HepG2 (cell line): ENCODE results near the gene BCL6B. TPM values are rescaled to one million over a fixed set of nuclear protein-coding genes. Genes with fewer than 3 reads are reported as not detected.

Experiments used
- ASH2L ChIP-seq: fragments of 300-600, 200-600 bp; sonication (generic); IDR thresholded peaks from 2 replicates; pipeline ENCODE4 v1.7.0; 2017; ENCODE audit warnings: low read depth, mild to moderate bottlenecking, moderate library complexity, mixed read lengths, low read length; ENCODE audit not compliant: insufficient read length
- ETS1 ChIP-seq: sonication (generic); formaldehyde crosslinking; IDR thresholded peaks from 2 replicates; pipeline ENCODE4 v1.4.0; 2020; ENCODE audit warnings: missing genetic modification reagents
- FOSL2 ChIP-seq: sonication (generic); formaldehyde crosslinking; IDR thresholded peaks from 2 replicates; pipeline ENCODE4 v1.4.0; 2020; ENCODE audit warnings: missing genetic modification reagents
- FOXO1 ChIP-seq: sonication (generic); formaldehyde crosslinking; IDR thresholded peaks from 2 replicates; pipeline ENCODE4 v1.4.0; 2020; ENCODE audit warnings: missing genetic modification reagents
- ISL2 ChIP-seq: sonication (generic); formaldehyde crosslinking; IDR thresholded peaks from 2 replicates; pipeline ENCODE4 v1.5.0; 2020; ENCODE audit warnings: missing genetic modification reagents
- KLF13 ChIP-seq: sonication (generic); formaldehyde crosslinking; IDR thresholded peaks from 2 replicates; pipeline ENCODE4 v1.4.0; 2020; ENCODE audit warnings: mild to moderate bottlenecking, missing genetic modification reagents
- NR1H2 ChIP-seq: sonication (generic); formaldehyde crosslinking; IDR thresholded peaks from 2 replicates; pipeline ENCODE4 v1.8.1; 2022; ENCODE audit warnings: low read depth, missing genetic modification reagents, borderline replicate concordance
- PBX2 ChIP-seq: IDR thresholded peaks from 2 replicates; pipeline ENCODE4 v1.6.1; 2016; ENCODE audit warnings: control low read depth
- PCBP1 ChIP-seq: fragments of 200-400 bp; formaldehyde crosslinking; IDR thresholded peaks from 2 replicates; pipeline ENCODE4 v1.6.1; 2017; ENCODE audit warnings: mild to moderate bottlenecking, low read depth, low read length, borderline replicate concordance
- SP4 ChIP-seq: sonication (generic); formaldehyde crosslinking; IDR thresholded peaks from 2 replicates; pipeline ENCODE4 v1.8.1; 2023; ENCODE audit warnings: mild to moderate bottlenecking, missing genetic modification reagents
- XRCC5 ChIP-seq: fragments of 200-400 bp; formaldehyde crosslinking; optimal IDR thresholded peaks from 2 replicates; pipeline ENCODE3; 2017; ENCODE audit warnings: mild to moderate bottlenecking, low read length
- ZBTB34 ChIP-seq: sonication (generic); formaldehyde crosslinking; IDR thresholded peaks from 2 replicates; pipeline ENCODE4 v1.8.0; 2022; ENCODE audit warnings: mild to moderate bottlenecking, missing genetic modification reagents
- ZBTB4 ChIP-seq: sonication (generic); formaldehyde crosslinking; IDR thresholded peaks from 2 replicates; pipeline ENCODE4 v1.4.0; 2020; ENCODE audit warnings: missing genetic modification reagents, mild to moderate bottlenecking, borderline replicate concordance
- ZNF224 ChIP-seq: sonication (generic); formaldehyde crosslinking; IDR thresholded peaks from 2 replicates; pipeline ENCODE4 v1.5.0; 2020; ENCODE audit warnings: mild to moderate bottlenecking, missing genetic modification reagents
- ZNF432 ChIP-seq: sonication (generic); formaldehyde crosslinking; IDR thresholded peaks from 2 replicates; pipeline ENCODE4 v1.5.0; 2020; ENCODE audit warnings: missing genetic modification reagents, mild to moderate bottlenecking, borderline replicate concordance
- polyA plus RNA-seq, 8 experiments: library from polyadenylated mRNA; depleted of rRNA in 3 of 8; stranded (reverse) in 7 of 8; unstranded in 1 of 8; fragments of >200 nt; fragmentation: Illumina TruSeq in 4 of 8; extraction: Trizol in 4 of 8; gene quantifications; 2 replicates each; pipeline versions ENCODE4 v1.2.1 to v1.2.3, GENCODE V29; 2011 to 2016; ENCODE audit warnings: low read depth in 4 of 8, missing spikeins in 1 of 8, mixed read lengths in 1 of 8; ENCODE audit not compliant: insufficient read depth in 1 of 8
- total RNA-seq, 5 experiments: library from RNA; depleted of rRNA; stranded (reverse); fragments of >200 nt; fragmentation: Illumina TruSeq; extraction: Trizol; gene quantifications; 2 replicates each; pipeline ENCODE4 v1.2.3, GENCODE V29; 2016; ENCODE audit warnings: low read depth in 1 of 5
- TF ChIP-seq, protein P1 (sequence below): sonication (generic); formaldehyde crosslinking; conservative IDR thresholded peaks from 2 replicates; pipeline ENCODE4 v1.8.1; 2023; ENCODE audit warnings: missing genetic modification reagents
- TF ChIP-seq, protein P2 (sequence below): sonication (generic); formaldehyde crosslinking; IDR thresholded peaks from 2 replicates; pipeline ENCODE4 v1.5.1; 2020; ENCODE audit warnings: mild to moderate bottlenecking, missing genetic modification reagents

The BCL6B gene
- total and polyA plus RNA-seq, 2 of the 13 experiments (the other 11 are each of a cell fraction or from before 2014, with no cell fraction given), result not detected

DNA sequence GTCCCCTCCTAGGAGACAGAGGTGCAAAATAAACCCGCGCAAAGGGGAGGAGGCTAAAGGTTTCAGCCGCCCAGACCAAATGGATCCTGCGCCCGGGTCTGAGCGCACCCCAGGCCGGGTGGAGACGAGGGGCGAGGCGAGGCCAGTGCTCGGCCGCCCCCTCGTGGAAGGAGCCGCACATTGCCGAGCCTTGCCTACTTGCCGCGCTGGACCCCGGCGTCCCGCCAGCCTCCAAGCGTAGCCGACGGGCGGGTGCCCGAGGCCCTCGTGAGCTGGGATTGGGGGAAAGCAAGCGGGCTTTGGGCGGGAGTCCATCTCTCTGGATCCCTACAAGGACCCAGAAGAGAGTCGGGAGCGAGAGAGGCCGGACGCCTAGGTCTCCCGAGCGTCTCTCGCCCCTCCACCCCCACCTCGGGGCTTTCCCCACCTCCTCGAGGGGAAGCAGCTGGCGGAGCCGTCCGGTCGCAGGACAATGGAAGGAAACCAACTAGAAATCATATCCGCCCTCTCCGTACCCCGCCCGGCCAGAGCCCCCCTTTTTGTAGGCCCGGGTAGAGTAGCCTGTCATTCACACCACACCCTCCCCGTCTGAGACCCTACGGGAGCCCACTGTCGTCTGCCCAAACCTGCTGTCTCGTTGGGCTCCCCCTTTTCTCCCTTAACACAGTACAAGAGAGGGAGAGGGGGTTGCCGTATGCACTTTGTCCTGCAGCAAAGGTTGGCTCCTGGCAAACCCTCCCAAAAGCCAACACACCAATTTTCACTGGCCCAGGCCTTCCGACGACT is 664 bp upstream of the BCL6B start (continued):
- TF ChIP-seq, protein P1, sequence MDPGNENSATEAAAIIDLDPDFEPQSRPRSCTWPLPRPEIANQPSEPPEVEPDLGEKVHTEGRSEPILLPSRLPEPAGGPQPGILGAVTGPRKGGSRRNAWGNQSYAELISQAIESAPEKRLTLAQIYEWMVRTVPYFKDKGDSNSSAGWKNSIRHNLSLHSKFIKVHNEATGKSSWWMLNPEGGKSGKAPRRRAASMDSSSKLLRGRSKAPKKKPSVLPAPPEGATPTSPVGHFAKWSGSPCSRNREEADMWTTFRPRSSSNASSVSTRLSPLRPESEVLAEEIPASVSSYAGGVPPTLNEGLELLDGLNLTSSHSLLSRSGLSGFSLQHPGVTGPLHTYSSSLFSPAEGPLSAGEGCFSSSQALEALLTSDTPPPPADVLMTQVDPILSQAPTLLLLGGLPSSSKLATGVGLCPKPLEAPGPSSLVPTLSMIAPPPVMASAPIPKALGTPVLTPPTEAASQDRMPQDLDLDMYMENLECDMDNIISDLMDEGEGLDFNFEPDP (CRISPR knock-in tag), result no peak
- no peak for TF ChIP-seq ETS1 (CRISPR knock-in tag)
- TF ChIP-seq FOSL2 (CRISPR knock-in tag), result no peak
- TF ChIP-seq NR1H2, result no peak
- no peak for TF ChIP-seq PCBP1
- peak; percentile 78 for TF ChIP-seq XRCC5
- TF ChIP-seq ZNF224 (CRISPR knock-in tag), result no peak
- TF ChIP-seq KLF13 (CRISPR knock-in tag), result no peak
- no peak for TF ChIP-seq ASH2L
- 0 out of 2 replicates have a peak, but pooled peaks have one; percentile 34 for TF ChIP-seq FOXO1 (CRISPR knock-in tag)
- no peak for TF ChIP-seq ZNF432 (CRISPR knock-in tag)
- TF ChIP-seq, protein P2, sequence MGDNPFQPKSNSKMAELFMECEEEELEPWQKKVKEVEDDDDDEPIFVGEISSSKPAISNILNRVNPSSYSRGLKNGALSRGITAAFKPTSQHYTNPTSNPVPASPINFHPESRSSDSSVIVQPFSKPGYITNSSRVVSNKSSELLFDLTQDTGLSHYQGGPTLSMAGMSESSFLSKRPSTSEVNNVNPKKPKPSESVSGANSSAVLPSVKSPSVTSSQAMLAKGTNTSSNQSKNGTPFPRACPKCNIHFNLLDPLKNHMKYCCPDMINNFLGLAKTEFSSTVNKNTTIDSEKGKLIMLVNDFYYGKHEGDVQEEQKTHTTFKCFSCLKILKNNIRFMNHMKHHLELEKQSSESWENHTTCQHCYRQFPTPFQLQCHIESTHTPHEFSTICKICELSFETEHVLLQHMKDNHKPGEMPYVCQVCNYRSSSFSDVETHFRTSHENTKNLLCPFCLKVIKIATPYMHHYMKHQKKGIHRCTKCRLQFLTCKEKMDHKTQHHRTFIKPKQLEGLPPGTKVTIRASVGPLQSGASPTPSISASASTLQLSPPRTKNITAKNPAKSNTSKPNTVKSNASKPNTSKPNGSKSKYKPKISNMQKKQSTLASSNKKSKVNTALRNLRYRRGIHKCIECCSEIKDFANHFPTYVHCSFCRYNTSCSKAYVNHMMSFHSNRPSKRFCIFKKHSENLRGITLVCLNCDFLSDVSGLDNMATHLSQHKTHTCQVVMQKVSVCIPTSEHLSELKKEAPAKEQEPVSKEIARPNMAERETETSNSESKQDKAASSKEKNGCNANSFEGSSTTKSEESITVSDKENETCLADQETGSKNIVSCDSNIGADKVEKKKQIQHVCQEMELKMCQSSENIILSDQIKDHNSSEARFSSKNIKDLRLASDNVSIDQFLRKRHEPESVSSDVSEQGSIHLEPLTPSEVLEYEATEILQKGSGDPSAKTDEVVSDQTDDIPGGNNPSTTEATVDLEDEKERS (CRISPR knock-in tag), result no peak
- TF ChIP-seq ISL2, result no peak
- TF ChIP-seq SP4, result no peak; the same call in 1 of the 2 replicates
- no peak for TF ChIP-seq ZBTB4
- no peak for TF ChIP-seq PBX2 (CRISPR knock-in tag)
- no peak for TF ChIP-seq ZBTB34 (CRISPR knock-in tag)
